Kidney tubule cell (primary cell): Measurements from ENCODE around the gene TMEM248.
"Not testable (repeated sequence)": the region's sequence is repeated elsewhere in the genome, so short reads cannot be mapped to it uniquely, and the experiment has no call there.

ENCODE experiments used
- DNase-seq: peaks from one replicate; pipeline ENCODE4 v3.0.0-alpha.2; 2018; ENCODE audit warnings: low spot score

TMEM248 gene

GRCh38 chr7:67000601-67001258 is 79.7 kb downstream of the TMEM248 start:
- DNase-seq: peak; percentile 35

DNA sequence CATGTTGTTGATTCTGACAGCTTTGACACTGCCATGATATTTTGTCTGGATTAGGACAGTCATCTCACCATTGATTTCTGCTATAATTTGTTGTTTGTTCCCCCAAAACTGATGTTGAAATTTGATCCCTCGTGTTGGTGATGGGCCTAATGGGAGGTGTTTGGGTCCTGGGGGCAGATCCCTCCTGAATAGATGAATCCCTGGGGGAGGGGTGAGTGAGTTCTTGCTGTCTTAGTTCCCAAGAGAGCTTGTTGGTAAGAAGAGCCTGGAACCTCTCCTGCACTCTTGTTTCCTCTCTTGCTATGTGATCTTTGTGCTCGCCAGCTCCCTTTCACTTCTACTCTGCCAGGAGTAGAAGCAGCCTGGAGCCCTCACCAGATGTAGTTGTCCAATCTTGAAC is 83.1 kb downstream of the TMEM248 start:
- DNase-seq: not testable (repeated sequence)

- DNase-seq: no peak
Measured at GRCh38 chr7:67006965-67007364, 85.9 kb downstream of the TMEM248 start.
